HepG2 (cell line): ENCODE measurements around the gene CDK5RAP2. TPM values are rescaled to one million over a fixed set of nuclear protein-coding genes. Genes with fewer than 3 reads are reported as not detected.

Experiments used
- IKZF4 ChIP-seq: sonication (generic); formaldehyde crosslinking; IDR thresholded peaks from 2 replicates; pipeline ENCODE4 v1.5.1; 2020; ENCODE audit warnings: borderline replicate concordance, mild to moderate bottlenecking, low read depth, missing genetic modification reagents; ENCODE audit errors: not compliant biosample characterization
- KDM2A ChIP-seq: sonication (generic); formaldehyde crosslinking; IDR thresholded peaks from 2 replicates; pipeline ENCODE4 v1.4.0; 2020; ENCODE audit warnings: low read depth, missing genetic modification reagents, borderline replicate concordance
- PHB2 ChIP-seq: fragments of 450-650 bp; IDR thresholded peaks from 2 replicates; pipeline ENCODE4 v1.6.1; 2018; ENCODE audit not compliant: partially characterized antibody
- POLR2G ChIP-seq: fragments of 200-400 bp; formaldehyde crosslinking; IDR thresholded peaks from 2 replicates; pipeline ENCODE4 v1.6.1; 2018; ENCODE audit warnings: mild to moderate bottlenecking, low read depth, low read length, moderate library complexity
- SALL1 ChIP-seq: sonication (generic); formaldehyde crosslinking; IDR thresholded peaks from 2 replicates; pipeline ENCODE4 v1.8.0; 2022; ENCODE audit warnings: mild to moderate bottlenecking, missing genetic modification reagents
- SALL2 ChIP-seq: sonication (generic); formaldehyde crosslinking; IDR thresholded peaks from 2 replicates; pipeline ENCODE4 v1.8.1; 2023; ENCODE audit warnings: mild to moderate bottlenecking, missing genetic modification reagents, inconsistent platforms
- SMARCC2 ChIP-seq: fragments of 450-650 bp; IDR thresholded peaks from 2 replicates; pipeline ENCODE4 v1.6.1; 2017; ENCODE audit warnings: antibody characterized with exemption, mild to moderate bottlenecking
- TCF12 ChIP-seq, 2 experiments: fragments of 450-650 bp in 1 of 2; sonication (generic) in 1 of 2; formaldehyde crosslinking in 1 of 2; IDR thresholded peaks; 2 replicates each; pipeline versions ENCODE4 v1.6.1 to v1.8.0; 2017 to 2022; ENCODE audit warnings: antibody characterized with exemption in 1 of 2, mild to moderate bottlenecking in 1 of 2, missing genetic modification reagents in 1 of 2, moderate library complexity in 1 of 2
- TEAD2 ChIP-seq: sonication (generic); formaldehyde crosslinking; IDR thresholded peaks from 2 replicates; pipeline ENCODE4 v1.9.0; 2021; ENCODE audit warnings: missing genetic modification reagents
- ZMYM3 ChIP-seq: sonication (generic); formaldehyde crosslinking; IDR thresholded peaks from 2 replicates; pipeline ENCODE4 v1.5.1; 2020; ENCODE audit warnings: mild to moderate bottlenecking, missing genetic modification reagents
- ZSCAN22 ChIP-seq: sonication (generic); formaldehyde crosslinking; IDR thresholded peaks from 2 replicates; pipeline ENCODE4 v1.4.0; 2020; ENCODE audit warnings: mild to moderate bottlenecking, missing genetic modification reagents
- polyA plus RNA-seq, 8 experiments: library from polyadenylated mRNA; depleted of rRNA in 3 of 8; stranded (reverse) in 7 of 8; unstranded in 1 of 8; fragments of >200 nt; fragmentation: Illumina TruSeq in 4 of 8; extraction: Trizol in 4 of 8; gene quantifications; 2 replicates each; pipeline versions ENCODE4 v1.2.1 to v1.2.3, GENCODE V29; 2011 to 2016; ENCODE audit warnings: low read depth in 4 of 8, missing spikeins in 1 of 8, mixed read lengths in 1 of 8; ENCODE audit not compliant: insufficient read depth in 1 of 8
- total RNA-seq, 5 experiments: library from RNA; depleted of rRNA; stranded (reverse); fragments of >200 nt; fragmentation: Illumina TruSeq; extraction: Trizol; gene quantifications; 2 replicates each; pipeline ENCODE4 v1.2.3, GENCODE V29; 2016; ENCODE audit warnings: low read depth in 1 of 5
- TF ChIP-seq, protein P1 (sequence below): sonication (generic); formaldehyde crosslinking; IDR thresholded peaks from 2 replicates; pipeline ENCODE4 v1.8.0; 2022; ENCODE audit warnings: mild to moderate bottlenecking, missing genetic modification reagents, moderate library complexity
- TF ChIP-seq, protein P2 (sequence below): sonication (generic); formaldehyde crosslinking; IDR thresholded peaks from 2 replicates; pipeline ENCODE4 v1.5.0; 2020; ENCODE audit warnings: missing genetic modification reagents, mild to moderate bottlenecking, borderline replicate concordance
- TF ChIP-seq, protein P3 (sequence below): sonication (generic); formaldehyde crosslinking; IDR thresholded peaks from 2 replicates; pipeline ENCODE4 v1.8.0; 2023; ENCODE audit warnings: mild to moderate bottlenecking, missing genetic modification reagents
- TF ChIP-seq, protein P4 (sequence below): IDR thresholded peaks from 2 replicates; pipeline ENCODE4 v1.6.1; 2016; ENCODE audit warnings: missing compliant biosample characterization, missing genetic modification reagents, borderline replicate concordance
- TF ChIP-seq, protein P5 (sequence below): sonication (generic); formaldehyde crosslinking; IDR thresholded peaks from 2 replicates; pipeline ENCODE4 v1.5.0; 2020; ENCODE audit warnings: mild to moderate bottlenecking, missing genetic modification reagents, borderline replicate concordance

CDK5RAP2 gene
- total and polyA plus RNA-seq, 2 of the 13 experiments (the other 11 are each of a cell fraction or from before 2014, with no cell fraction given), result 31.8 to 42.2 TPM

DNA sequence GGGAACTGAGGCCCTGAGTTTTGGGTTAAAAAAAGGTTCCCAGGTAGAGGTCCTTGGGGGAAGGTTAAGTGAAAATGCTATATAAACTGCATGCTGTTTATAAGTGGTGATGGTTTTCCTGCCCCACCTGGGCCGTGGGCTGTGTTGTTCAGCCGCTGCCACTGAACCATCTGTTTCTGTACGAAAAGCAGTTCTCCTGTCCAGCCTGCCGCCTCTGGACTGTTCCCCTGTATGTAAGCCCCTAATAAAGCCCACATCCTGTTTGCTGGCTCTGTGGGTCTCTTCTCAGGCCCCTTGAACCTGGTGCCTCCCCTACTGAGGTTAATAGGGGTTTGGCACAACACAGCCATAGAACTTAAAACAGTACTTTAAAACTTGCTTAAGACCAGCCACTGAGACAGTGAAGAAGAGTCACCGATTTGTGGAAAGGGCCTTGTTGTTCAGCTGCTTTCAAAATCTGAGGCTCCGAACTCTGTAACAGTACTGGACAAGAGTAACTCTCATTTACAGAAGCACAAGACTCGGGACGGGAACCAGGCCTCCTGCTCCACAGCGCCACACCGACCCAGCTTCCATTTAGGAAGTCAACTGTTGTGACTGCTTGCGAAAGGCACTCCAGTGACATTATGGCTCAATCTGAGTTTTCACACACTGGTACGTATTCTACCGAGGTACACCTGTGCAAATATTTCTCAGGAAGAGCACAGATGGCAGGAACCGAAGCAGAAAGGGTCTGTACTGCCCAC lies 192.5 kb downstream of the CDK5RAP2 start (continued):
- TF ChIP-seq, protein P1, sequence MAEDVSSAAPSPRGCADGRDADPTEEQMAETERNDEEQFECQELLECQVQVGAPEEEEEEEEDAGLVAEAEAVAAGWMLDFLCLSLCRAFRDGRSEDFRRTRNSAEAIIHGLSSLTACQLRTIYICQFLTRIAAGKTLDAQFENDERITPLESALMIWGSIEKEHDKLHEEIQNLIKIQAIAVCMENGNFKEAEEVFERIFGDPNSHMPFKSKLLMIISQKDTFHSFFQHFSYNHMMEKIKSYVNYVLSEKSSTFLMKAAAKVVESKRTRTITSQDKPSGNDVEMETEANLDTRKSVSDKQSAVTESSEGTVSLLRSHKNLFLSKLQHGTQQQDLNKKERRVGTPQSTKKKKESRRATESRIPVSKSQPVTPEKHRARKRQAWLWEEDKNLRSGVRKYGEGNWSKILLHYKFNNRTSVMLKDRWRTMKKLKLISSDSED (CRISPR knock-in tag), result no peak
- TF ChIP-seq PHB2 (no peak), SALL2 (CRISPR knock-in tag) (no peak), ZMYM3 (CRISPR knock-in tag) (no peak), ZSCAN22 (CRISPR knock-in tag) (no peak), SMARCC2 (no peak), SALL1 (peak; percentile 10; the same call in 1 of the 2 replicates), TCF12 (IDR thresholded peaks at IDR 0.05) (no peak), TCF12 (CRISPR knock-in tag; IDR thresholded peaks at IDR 0.05) (no peak), TEAD2 (CRISPR knock-in tag) (no peak), POLR2G (0 out of 2 replicates have a peak, but pooled peaks have one; percentile 5), KDM2A (peak; percentile 55), IKZF4 (no peak)
- TF ChIP-seq, protein P2, sequence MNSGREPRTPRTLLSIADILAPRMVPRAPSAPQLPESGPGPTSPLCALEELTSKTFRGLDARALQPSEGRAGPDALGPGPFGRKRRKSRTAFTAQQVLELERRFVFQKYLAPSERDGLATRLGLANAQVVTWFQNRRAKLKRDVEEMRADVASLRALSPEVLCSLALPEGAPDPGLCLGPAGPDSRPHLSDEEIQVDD, result no peak
- TF ChIP-seq, protein P3, sequence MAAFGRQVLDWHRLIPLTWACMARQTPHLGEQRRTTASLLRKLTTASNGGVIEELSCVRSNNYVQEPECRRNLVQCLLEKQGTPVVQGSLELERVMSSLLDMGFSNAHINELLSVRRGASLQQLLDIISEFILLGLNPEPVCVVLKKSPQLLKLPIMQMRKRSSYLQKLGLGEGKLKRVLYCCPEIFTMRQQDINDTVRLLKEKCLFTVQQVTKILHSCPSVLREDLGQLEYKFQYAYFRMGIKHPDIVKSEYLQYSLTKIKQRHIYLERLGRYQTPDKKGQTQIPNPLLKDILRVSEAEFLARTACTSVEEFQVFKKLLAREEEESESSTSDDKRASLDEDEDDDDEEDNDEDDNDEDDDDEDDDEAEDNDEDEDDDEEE (CRISPR knock-in tag), result no peak
- TF ChIP-seq, protein P4, sequence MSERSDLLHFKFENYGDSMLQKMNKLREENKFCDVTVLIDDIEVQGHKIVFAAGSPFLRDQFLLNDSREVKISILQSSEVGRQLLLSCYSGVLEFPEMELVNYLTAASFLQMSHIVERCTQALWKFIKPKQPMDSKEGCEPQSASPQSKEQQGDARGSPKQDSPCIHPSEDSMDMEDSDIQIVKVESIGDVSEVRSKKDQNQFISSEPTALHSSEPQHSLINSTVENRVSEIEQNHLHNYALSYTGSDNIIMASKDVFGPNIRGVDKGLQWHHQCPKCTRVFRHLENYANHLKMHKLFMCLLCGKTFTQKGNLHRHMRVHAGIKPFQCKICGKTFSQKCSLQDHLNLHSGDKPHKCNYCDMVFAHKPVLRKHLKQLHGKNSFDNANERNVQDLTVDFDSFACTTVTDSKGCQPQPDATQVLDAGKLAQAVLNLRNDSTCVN, result 0 out of 2 replicates have a peak, but pooled peaks have one; percentile 25
- TF ChIP-seq, protein P5, sequence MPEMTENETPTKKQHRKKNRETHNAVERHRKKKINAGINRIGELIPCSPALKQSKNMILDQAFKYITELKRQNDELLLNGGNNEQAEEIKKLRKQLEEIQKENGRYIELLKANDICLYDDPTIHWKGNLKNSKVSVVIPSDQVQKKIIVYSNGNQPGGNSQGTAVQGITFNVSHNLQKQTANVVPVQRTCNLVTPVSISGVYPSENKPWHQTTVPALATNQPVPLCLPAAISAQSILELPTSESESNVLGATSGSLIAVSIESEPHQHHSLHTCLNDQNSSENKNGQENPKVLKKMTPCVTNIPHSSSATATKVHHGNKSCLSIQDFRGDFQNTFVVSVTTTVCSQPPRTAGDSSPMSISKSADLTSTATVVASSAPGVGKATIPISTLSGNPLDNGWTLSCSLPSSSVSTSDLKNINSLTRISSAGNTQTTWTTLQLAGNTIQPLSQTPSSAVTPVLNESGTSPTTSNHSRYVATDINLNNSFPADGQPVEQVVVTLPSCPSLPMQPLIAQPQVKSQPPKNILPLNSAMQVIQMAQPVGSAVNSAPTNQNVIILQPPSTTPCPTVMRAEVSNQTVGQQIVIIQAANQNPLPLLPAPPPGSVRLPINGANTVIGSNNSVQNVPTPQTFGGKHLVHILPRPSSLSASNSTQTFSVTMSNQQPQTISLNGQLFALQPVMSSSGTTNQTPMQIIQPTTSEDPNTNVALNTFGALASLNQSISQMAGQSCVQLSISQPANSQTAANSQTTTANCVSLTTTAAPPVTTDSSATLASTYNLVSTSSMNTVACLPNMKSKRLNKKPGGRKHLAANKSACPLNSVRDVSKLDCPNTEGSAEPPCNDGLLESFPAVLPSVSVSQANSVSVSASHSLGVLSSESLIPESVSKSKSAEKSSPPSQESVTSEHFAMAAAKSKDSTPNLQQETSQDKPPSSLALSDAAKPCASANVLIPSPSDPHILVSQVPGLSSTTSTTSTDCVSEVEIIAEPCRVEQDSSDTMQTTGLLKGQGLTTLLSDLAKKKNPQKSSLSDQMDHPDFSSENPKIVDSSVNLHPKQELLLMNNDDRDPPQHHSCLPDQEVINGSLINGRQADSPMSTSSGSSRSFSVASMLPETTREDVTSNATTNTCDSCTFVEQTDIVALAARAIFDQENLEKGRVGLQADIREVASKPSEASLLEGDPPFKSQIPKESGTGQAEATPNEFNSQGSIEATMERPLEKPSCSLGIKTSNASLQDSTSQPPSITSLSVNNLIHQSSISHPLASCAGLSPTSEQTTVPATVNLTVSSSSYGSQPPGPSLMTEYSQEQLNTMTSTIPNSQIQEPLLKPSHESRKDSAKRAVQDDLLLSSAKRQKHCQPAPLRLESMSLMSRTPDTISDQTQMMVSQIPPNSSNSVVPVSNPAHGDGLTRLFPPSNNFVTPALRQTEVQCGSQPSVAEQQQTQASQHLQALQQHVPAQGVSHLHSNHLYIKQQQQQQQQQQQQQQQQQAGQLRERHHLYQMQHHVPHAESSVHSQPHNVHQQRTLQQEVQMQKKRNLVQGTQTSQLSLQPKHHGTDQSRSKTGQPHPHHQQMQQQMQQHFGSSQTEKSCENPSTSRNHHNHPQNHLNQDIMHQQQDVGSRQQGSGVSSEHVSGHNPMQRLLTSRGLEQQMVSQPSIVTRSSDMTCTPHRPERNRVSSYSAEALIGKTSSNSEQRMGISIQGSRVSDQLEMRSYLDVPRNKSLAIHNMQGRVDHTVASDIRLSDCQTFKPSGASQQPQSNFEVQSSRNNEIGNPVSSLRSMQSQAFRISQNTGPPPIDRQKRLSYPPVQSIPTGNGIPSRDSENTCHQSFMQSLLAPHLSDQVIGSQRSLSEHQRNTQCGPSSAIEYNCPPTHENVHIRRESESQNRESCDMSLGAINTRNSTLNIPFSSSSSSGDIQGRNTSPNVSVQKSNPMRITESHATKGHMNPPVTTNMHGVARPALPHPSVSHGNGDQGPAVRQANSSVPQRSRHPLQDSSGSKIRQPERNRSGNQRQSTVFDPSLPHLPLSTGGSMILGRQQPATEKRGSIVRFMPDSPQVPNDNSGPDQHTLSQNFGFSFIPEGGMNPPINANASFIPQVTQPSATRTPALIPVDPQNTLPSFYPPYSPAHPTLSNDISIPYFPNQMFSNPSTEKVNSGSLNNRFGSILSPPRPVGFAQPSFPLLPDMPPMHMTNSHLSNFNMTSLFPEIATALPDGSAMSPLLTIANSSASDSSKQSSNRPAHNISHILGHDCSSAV, result no peak
